DOHH2 (cell line): ENCODE data around the gene ACOT9.

Experiments
- H3F3A ChIP-seq: fragments of 200-600 bp; sonication (generic), shearing (Covaris generic); 2 replicates; pipeline ENCODE4 v1.6.0; 2016; ENCODE audit warnings: antibody characterized with exemption, mild to moderate bottlenecking; ENCODE audit not compliant: control insufficient read depth, insufficient read depth
- H3K27ac ChIP-seq: fragments of 200-600 bp; sonication (generic); 2 replicates; pipeline ENCODE4 v1.5.1; 2014; ENCODE audit warnings: low read depth, mild to moderate bottlenecking, low read length, moderate library complexity
- H3K27me3 ChIP-seq: fragments of 200-600 bp; sonication (generic); 2 replicates; pipeline ENCODE4 v1.6.1; 2014; ENCODE audit warnings: mild to moderate bottlenecking, low read length, mixed read lengths; ENCODE audit not compliant: control insufficient read depth
- H3K36me3 ChIP-seq: fragments of 200-600 bp; sonication (generic); 2 replicates; pipeline ENCODE4 v1.6.1; 2014; ENCODE audit warnings: mild to moderate bottlenecking, low read length, moderate library complexity, mixed read lengths; ENCODE audit not compliant: control insufficient read depth
- H3K4me1 ChIP-seq: fragments of 200-600 bp; sonication (generic); 2 replicates; pipeline ENCODE4 v1.6.1; 2014; ENCODE audit warnings: mild to moderate bottlenecking, low read length, mixed read lengths; ENCODE audit not compliant: control insufficient read depth
- H3K4me2 ChIP-seq: fragments of 200-600 bp; sonication (generic); 2 replicates; pipeline ENCODE4 v1.6.0; 2014; ENCODE audit warnings: mild to moderate bottlenecking, low read length, moderate library complexity
- H3K4me3 ChIP-seq: fragments of 200-600 bp; sonication (generic); 2 replicates; pipeline ENCODE4 v1.5.1; 2014; ENCODE audit warnings: mild to moderate bottlenecking, low read length, mixed read lengths
- H3K79me2 ChIP-seq: fragments of 200-600 bp; sonication (generic); 2 replicates; pipeline ENCODE4 v1.6.1; 2014; ENCODE audit warnings: mild to moderate bottlenecking, low read length, mixed read lengths; ENCODE audit not compliant: control insufficient read depth
- H3K9me2 ChIP-seq: fragments of 200-600 bp; sonication (generic); replicated peaks from 2 replicates; pipeline ENCODE4 v1.6.1; 2014; ENCODE audit warnings: mild to moderate bottlenecking, low read length, mixed read lengths; ENCODE audit not compliant: control insufficient read depth
- H3K9me3 ChIP-seq: fragments of 200-600 bp; sonication (generic); 2 replicates; pipeline ENCODE4 v1.6.1; 2014; ENCODE audit warnings: antibody characterized with exemption, low read length, mixed read lengths; ENCODE audit not compliant: control insufficient read depth, insufficient read depth
- H4K20me1 ChIP-seq: fragments of 200-600 bp; sonication (generic); 2 replicates; pipeline ENCODE4 v1.6.0; 2014; ENCODE audit warnings: low read depth, mild to moderate bottlenecking, antibody characterized with exemption, low read length, moderate library complexity; ENCODE audit not compliant: control insufficient read depth, insufficient read depth
- EZH2phosphoT487 ChIP-seq: fragments of 200-600 bp; sonication (generic); IDR thresholded peaks from 2 replicates; pipeline ENCODE4 v1.6.1; 2017; ENCODE audit warnings: borderline replicate concordance, mild to moderate bottlenecking, antibody characterized with exemption, low read length, moderate library complexity, mixed read lengths
- TF ChIP-seq, protein P1 (sequence below): fragments of 200-600 bp; sonication (generic); IDR thresholded peaks from one replicate; pipeline ENCODE4 v1.5.1; 2014; ENCODE audit warnings: antibody characterized with exemption, mild to moderate bottlenecking, low read depth, low read length; ENCODE audit not compliant: poor library complexity, severe bottlenecking

The ACOT9 gene

GRCh38 chrX:23756165-23756564, 13.1 kb upstream of the ACOT9 start:
- H3K4me2 ChIP-seq = peak overlapping the region; percentile 26
- peak overlapping the region; percentile 21; the same call in 1 of the 2 replicates for H3K27ac ChIP-seq
- H3K4me1 ChIP-seq = peaks cover 33% of the 10 kb centered on the region
- H3K27me3 ChIP-seq = no peaks in the 10 kb centered on the region
- peaks cover 25% of the 10 kb centered on the region for H3K36me3 ChIP-seq
- H3F3A ChIP-seq = no peaks in the 10 kb centered on the region
- no peaks in the 10 kb centered on the region for H3K9me2 ChIP-seq
- no peaks in the 10 kb centered on the region for H3K79me2 ChIP-seq
- TF ChIP-seq EZH2phosphoT487 = no peak
- TF ChIP-seq, protein P1, sequence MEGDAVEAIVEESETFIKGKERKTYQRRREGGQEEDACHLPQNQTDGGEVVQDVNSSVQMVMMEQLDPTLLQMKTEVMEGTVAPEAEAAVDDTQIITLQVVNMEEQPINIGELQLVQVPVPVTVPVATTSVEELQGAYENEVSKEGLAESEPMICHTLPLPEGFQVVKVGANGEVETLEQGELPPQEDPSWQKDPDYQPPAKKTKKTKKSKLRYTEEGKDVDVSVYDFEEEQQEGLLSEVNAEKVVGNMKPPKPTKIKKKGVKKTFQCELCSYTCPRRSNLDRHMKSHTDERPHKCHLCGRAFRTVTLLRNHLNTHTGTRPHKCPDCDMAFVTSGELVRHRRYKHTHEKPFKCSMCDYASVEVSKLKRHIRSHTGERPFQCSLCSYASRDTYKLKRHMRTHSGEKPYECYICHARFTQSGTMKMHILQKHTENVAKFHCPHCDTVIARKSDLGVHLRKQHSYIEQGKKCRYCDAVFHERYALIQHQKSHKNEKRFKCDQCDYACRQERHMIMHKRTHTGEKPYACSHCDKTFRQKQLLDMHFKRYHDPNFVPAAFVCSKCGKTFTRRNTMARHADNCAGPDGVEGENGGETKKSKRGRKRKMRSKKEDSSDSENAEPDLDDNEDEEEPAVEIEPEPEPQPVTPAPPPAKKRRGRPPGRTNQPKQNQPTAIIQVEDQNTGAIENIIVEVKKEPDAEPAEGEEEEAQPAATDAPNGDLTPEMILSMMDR = peak; percentile 68
- H3K4me3 ChIP-seq = no peak overlapping the region
- H4K20me1 ChIP-seq = no peaks in the 10 kb centered on the region
- no peaks in the 10 kb centered on the region for H3K9me3 ChIP-seq

GRCh38 chrX:23754664-23755063, 11.6 kb upstream of the ACOT9 start:
- H3K4me1 ChIP-seq = peaks cover 33% of the 10 kb centered on the region
- TF ChIP-seq EZH2phosphoT487 = no peak
- TF ChIP-seq, protein P1 = no peak
- H3F3A ChIP-seq = no peaks in the 10 kb centered on the region
- H4K20me1 ChIP-seq = no peaks in the 10 kb centered on the region
- H3K79me2 ChIP-seq = no peaks in the 10 kb centered on the region
- H3K27me3 ChIP-seq = no peaks in the 10 kb centered on the region
- peaks cover 28% of the 10 kb centered on the region for H3K36me3 ChIP-seq
- H3K9me3 ChIP-seq = no peaks in the 10 kb centered on the region
- no peak overlapping the region for H3K27ac ChIP-seq
- H3K4me3 ChIP-seq = no peak overlapping the region
- H3K4me2 ChIP-seq = no peak overlapping the region
- H3K9me2 ChIP-seq = no peaks in the 10 kb centered on the region

GRCh38 chrX:23752740-23753415, 9.8 kb upstream of the ACOT9 start:
- no peaks in the 10 kb centered on the region for H3K79me2 ChIP-seq
- H3K27me3 ChIP-seq = no peaks in the 10 kb centered on the region
- H3K9me3 ChIP-seq = no peaks in the 10 kb centered on the region
- H3K4me2 ChIP-seq = no peak overlapping the region
- H3K36me3 ChIP-seq = peaks cover 25% of the 10 kb centered on the region
- H3K4me3 ChIP-seq = no peak overlapping the region
- TF ChIP-seq EZH2phosphoT487 = no peak
- TF ChIP-seq, protein P1 = no peak
- no peaks in the 10 kb centered on the region for H4K20me1 ChIP-seq
- H3F3A ChIP-seq = no peaks in the 10 kb centered on the region
- H3K4me1 ChIP-seq = peaks cover 29% of the 10 kb centered on the region
- H3K27ac ChIP-seq = no peak overlapping the region
- no peaks in the 10 kb centered on the region for H3K9me2 ChIP-seq
